Peyer's patch (tissue), 4 donors: Measurements from ENCODE around the gene MYO15A.

Experiments used
- CTCF ChIP-seq, 6 experiments: fragments of 450-650 bp in 4 of 6; fragments of 200-600 bp in 2 of 6; sonication (generic) in 1 of 6; IDR thresholded peaks; one replicate each; pipeline ENCODE4 v1.5.1; 2017 to 2019; ENCODE audit warnings: antibody characterized with exemption in 6 of 6, mild to moderate bottlenecking in 3 of 6, moderate library complexity in 1 of 6
- POLR2A ChIP-seq, 2 donors: fragments of 450-650 bp; IDR thresholded peaks; one replicate each; pipeline ENCODE4 v1.5.1; 2017; ENCODE audit warnings: antibody characterized with exemption in 2 of 2, mild to moderate bottlenecking in 2 of 2, moderate library complexity in 2 of 2

GRCh38 chr17:18065546-18065945 lies 43.0 kb upstream of the MYO15A start:
- no peak for TF ChIP-seq CTCF (IDR thresholded peaks at IDR 0.05)
- TF ChIP-seq POLR2A (IDR thresholded peaks at IDR 0.05) = no peak
